Muscle of leg (tissue), 11 donors: Measurements from ENCODE around the gene KIZ. TPM values are rescaled to one million over a fixed set of nuclear protein-coding genes. Genes with fewer than 3 reads are reported as not detected.

Experiments used
- DNase-seq: peaks from one replicate; pipeline ENCODE4 v3.0.0; 2013
- H3K27ac ChIP-seq: one replicate; pipeline ENCODE4 v1.5.1; 2013; ENCODE audit warnings: mild to moderate bottlenecking, low read length, control low read depth
- H3K27me3 ChIP-seq: one replicate; pipeline ENCODE4 v1.6.1; 2013; ENCODE audit warnings: low read length; ENCODE audit not compliant: control insufficient read depth, insufficient read depth
- H3K36me3 ChIP-seq: one replicate; pipeline ENCODE4 v1.6.1; 2013; ENCODE audit warnings: low read length; ENCODE audit not compliant: control insufficient read depth, insufficient read depth
- H3K4me1 ChIP-seq: one replicate; pipeline ENCODE4 v1.6.1; 2013; ENCODE audit warnings: low read length; ENCODE audit not compliant: control insufficient read depth, insufficient read depth
- H3K4me3 ChIP-seq: one replicate; pipeline ENCODE4 v1.5.1; 2013; ENCODE audit warnings: low read length, control low read depth
- H3K9me3 ChIP-seq: replicated peaks from 2 replicates; pipeline ENCODE4 v1.6.1; 2013; ENCODE audit warnings: low read depth, low read length; ENCODE audit not compliant: control insufficient read depth
- WGBS: methylation state at CpG from one replicate; pipeline ENCODE4 v1.1.5; 2013; ENCODE audit warnings: missing lambda C conversion rate; ENCODE audit not compliant: insufficient coverage; 5-methylcytosine and 5-hydroxymethylcytosine counted together
- polyA plus RNA-seq, 8 donors: library from polyadenylated mRNA; unstranded; fragments of 120-200 nt; gene quantifications; one replicate each; pipeline versions ENCODE4 v1.2.1 to v1.2.3, GENCODE V29; 2013; ENCODE audit warnings: inconsistent platforms in 1 of 8, low replicate concordance in 1 of 8; ENCODE audit not compliant: insufficient read length in 8 of 8, insufficient read depth in 1 of 8
- total RNA-seq: library from RNA; stranded (reverse); fragments of 120-200 nt; gene quantifications from one replicate; pipeline ENCODE4 v1.2.4, GENCODE V29; 2013

KIZ gene
- total and polyA plus RNA-seq, 9 donors: 12.8 to 18.5 (median 15.6) TPM

- no peak overlapping the region for H3K4me3 ChIP-seq
- WGBS: no CpG with 5 or more reads among the region's 2 CpGs
- peaks cover 4% of the 10 kb centered on the region for H3K9me3 ChIP-seq
- no peak for DNase-seq
- H3K36me3 ChIP-seq: no peaks in the 10 kb centered on the region
- no peaks in the 10 kb centered on the region for H3K27me3 ChIP-seq
- no peaks in the 10 kb centered on the region for H3K4me1 ChIP-seq
- no peak overlapping the region for H3K27ac ChIP-seq
Measured at GRCh38 chr20:21173485-21173884, 47.6 kb downstream of the KIZ start.

GRCh38 chr20:21174516-21175239 is 48.8 kb downstream of the KIZ start:
- 80% methylated on average over 1 of the region's 2 CpGs for WGBS
- no peak overlapping the region for H3K27ac ChIP-seq

DNA sequence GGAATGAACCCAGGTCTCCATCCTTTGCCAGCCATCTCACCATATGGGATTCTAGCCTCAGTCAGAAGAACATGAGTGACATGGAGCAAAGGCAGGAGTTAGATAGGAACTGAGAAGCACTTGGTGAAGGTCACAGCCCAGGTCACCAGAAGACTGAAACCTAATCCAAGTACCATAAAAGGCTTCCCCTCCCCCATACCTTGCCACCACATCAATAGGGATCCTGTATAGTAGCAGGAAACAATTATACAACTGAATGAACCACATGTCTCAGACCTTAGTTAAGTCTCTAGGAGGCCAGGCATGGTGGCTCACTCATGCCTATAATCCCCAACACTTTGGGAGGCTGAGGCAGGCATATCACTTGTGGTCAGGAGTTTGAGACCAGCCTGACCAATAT is 49.6 kb downstream of the KIZ start:
- Histone ChIP-seq H3K4me1 (no peaks in the 10 kb centered on the region), H3K27ac (no peak overlapping the region), H3K9me3 (peaks cover 4% of the 10 kb centered on the region), H3K4me3 (no peak overlapping the region), H3K36me3 (no peaks in the 10 kb centered on the region), H3K27me3 (no peaks in the 10 kb centered on the region)
- no peak for DNase-seq

More at GRCh38 chr20:21174516-21175239, 48.8 kb downstream of the KIZ start:
- peaks cover 4% of the 10 kb centered on the region for H3K9me3 ChIP-seq
- no peaks in the 10 kb centered on the region for H3K27me3 ChIP-seq
- no peaks in the 10 kb centered on the region for H3K4me1 ChIP-seq
- no peak overlapping the region for H3K4me3 ChIP-seq
- DNase-seq: no peak
- H3K36me3 ChIP-seq: no peaks in the 10 kb centered on the region

DNA sequence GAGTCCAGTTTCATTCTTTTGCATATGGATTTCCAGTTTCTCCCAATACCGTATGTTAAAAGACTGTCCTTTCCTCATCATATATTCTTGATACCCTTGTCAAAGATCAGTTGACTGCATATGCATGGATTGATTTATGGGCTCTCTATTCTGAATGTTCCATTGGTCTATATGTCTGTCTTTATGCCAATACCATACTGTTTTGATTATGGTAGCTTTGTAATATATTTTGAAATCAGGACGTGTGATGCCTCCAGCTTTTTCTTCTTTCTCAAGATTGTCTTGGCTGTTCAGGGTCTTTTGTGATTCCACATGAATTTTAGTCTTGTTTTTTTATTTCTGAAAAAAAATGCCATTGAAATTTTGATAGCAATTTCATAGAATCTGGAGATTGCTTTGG is 51.9 kb downstream of the KIZ start:
- Histone ChIP-seq H3K4me3 (no peak overlapping the region), H3K4me1 (peaks cover under 1% of the 10 kb centered on the region), H3K27ac (no peak overlapping the region), H3K27me3 (no peaks in the 10 kb centered on the region), H3K9me3 (peaks cover 4% of the 10 kb centered on the region), H3K36me3 (no peaks in the 10 kb centered on the region)
- WGBS: no CpG with 5 or more reads among the region's 2 CpGs
- no peak for DNase-seq

DNA sequence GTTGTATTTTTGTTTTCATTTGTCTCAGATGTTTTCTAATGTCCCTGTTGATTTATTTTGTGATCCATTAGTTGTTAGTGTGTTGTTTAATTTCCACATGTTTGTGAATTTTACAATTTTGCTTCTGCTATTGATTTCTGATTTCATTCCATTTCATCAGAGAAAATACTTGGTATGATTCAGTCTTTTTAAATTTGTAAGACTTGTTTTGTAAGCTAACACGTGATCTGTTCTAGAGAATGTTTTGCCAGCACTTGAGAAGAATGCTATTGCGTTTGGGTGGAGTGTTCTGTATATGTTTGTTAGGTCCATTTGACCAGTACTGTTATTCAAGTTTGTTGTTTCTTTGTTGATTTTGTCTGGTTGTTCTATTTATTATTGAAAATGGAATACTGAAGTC is 53.9 kb downstream of the KIZ start:
- H3K4me1 ChIP-seq: peaks cover 5% of the 10 kb centered on the region
- H3K27me3 ChIP-seq: no peaks in the 10 kb centered on the region
- peaks cover 4% of the 10 kb centered on the region for H3K9me3 ChIP-seq
- 60% methylated on average over 1 of the region's 2 CpGs for WGBS
- no peak overlapping the region for H3K4me3 ChIP-seq
- no peak for DNase-seq
- H3K36me3 ChIP-seq: no peaks in the 10 kb centered on the region
- H3K27ac ChIP-seq: no peak overlapping the region

DNA sequence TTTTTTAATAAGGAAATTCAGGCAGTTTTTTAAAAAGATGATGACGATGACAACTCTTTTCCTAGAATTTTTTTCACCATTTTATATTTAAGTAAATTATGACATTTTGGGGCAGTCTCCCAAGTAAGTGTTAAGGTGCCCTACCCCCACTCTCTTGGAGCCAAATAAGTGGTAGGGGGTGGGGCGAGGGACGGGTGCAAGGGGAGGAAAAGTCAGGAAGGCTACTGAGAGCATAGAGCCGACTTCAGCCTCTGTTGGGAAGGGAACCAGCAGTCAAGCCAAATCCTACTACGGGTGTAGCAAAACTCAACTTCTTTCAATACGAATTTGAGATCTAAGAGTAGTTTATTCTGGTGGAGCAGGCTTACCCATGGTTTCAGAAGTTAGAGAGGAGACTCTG is 54.4 kb downstream of the KIZ start:
- Histone ChIP-seq H3K4me1 (peaks cover 5% of the 10 kb centered on the region), H3K9me3 (peaks cover 4% of the 10 kb centered on the region), H3K4me3 (no peak overlapping the region), H3K36me3 (no peaks in the 10 kb centered on the region), H3K27me3 (no peaks in the 10 kb centered on the region), H3K27ac (no peak overlapping the region)
- no peak for DNase-seq
- WGBS: 40% methylated on average over 2 of the region's 6 CpGs

DNA sequence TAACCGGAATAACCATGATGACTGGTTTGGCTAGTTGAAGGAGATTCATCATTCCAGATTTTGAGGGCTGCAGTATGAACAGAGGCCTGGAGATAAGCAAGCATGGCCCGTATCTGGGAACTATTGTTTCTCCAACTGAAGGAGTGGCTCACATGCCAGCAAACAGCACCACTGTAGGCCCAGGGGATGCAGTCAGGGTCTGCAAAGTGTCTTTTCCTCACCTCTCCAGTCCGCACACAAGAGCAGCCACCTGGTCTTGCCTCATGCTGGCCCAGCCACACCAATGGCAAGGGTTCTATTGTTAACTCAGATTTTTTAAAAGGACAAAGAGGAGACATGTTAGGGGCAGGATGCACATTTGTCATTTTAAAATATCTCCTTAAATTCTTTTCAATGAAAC is 55.1 kb downstream of the KIZ start:
- H3K27me3 ChIP-seq: no peaks in the 10 kb centered on the region
- H3K9me3 ChIP-seq: peaks cover 4% of the 10 kb centered on the region
- WGBS: no CpG with 5 or more reads among the region's 3 CpGs
- H3K4me1 ChIP-seq: peaks cover 5% of the 10 kb centered on the region
- no peak for DNase-seq
- no peaks in the 10 kb centered on the region for H3K36me3 ChIP-seq
- H3K4me3 ChIP-seq: no peak overlapping the region
- H3K27ac ChIP-seq: no peak overlapping the region

- Histone ChIP-seq H3K4me1 (peaks cover 5% of the 10 kb centered on the region), H3K36me3 (no peaks in the 10 kb centered on the region), H3K27me3 (no peaks in the 10 kb centered on the region), H3K9me3 (no peaks in the 10 kb centered on the region), H3K27ac (no peak overlapping the region), H3K4me3 (no peak overlapping the region)
- 80% methylated on average over 1 of the region's 7 CpGs for WGBS
- peak; percentile 57 for DNase-seq
Measured at GRCh38 chr20:21182832-21183563, 57.1 kb downstream of the KIZ start.

- Histone ChIP-seq H3K27me3 (no peaks in the 10 kb centered on the region), H3K4me3 (no peak overlapping the region), H3K27ac (no peak overlapping the region), H3K4me1 (peaks cover 5% of the 10 kb centered on the region), H3K36me3 (no peaks in the 10 kb centered on the region), H3K9me3 (no peaks in the 10 kb centered on the region)
- 55% methylated on average over 1 of the region's 2 CpGs for WGBS
- no peak for DNase-seq
Measured at GRCh38 chr20:21183722-21184121, 57.8 kb downstream of the KIZ start.

- Histone ChIP-seq H3K27ac (no peak overlapping the region), H3K4me3 (no peak overlapping the region), H3K4me1 (peaks cover 8% of the 10 kb centered on the region), H3K9me3 (no peaks in the 10 kb centered on the region), H3K36me3 (no peaks in the 10 kb centered on the region), H3K27me3 (no peaks in the 10 kb centered on the region)
- DNase-seq: no peak
- no CpG with 5 or more reads among the region's 3 CpGs for WGBS
Measured at GRCh38 chr20:21184819-21185218, 58.9 kb downstream of the KIZ start.
